ENCODE results near the gene BACH2.
"Not testable (repeated sequence)": the region's sequence is repeated elsewhere in the genome, so short reads cannot be mapped to it uniquely, and the experiment has no call there.

Gene BACH2

GRCh38 chr6:89984926-89985750 is 311.5 kb downstream of the BACH2 start:
- DNase-seq: no peak

DNA sequence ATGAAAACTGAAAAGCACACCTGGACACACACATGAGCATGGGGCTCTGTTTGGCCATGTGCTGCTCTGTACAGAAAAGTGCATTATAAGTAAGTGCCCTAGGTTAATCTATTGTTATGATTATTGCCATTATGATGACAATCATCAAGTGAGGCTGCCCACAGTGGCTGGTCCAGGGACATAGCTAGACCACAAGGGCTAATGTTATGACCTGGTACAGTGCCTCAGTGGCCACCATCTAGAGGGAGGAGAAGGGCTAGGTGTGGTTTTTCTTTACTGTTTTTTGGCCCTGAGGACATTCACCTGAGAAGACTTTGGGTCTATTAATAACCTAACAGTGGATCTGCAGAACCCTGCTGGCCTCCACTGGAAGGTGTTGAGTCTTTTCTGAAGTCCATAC is 316.3 kb downstream of the BACH2 start:
- DNase-seq: no peak

DNA sequence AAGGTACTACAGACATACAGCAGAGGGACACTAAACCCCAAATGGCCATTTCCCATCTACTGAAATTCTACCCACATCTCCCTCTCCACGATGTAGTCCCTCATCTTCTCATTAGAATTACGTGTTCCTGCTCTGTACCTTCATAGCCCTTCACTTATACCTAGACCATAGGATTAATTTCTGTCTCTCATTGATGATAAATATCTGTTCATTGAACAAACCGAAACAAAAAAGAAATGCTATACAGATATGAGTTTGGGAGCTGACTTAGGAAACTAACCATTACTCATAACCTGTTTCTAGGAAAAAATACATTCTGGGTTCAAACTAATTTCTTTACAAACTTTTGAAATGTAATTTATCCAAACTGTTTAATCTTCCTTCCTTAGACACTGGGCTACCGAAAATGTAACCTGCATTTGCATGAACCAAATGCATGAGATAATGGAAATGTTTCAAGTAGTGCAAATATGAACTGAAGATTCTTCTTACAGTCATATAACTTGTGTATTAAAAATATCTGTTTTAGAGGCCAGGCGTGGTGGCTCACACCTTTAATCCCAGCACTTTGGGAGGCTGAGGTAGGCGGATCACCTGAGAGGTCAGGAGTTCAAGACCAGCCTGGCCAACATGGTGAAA is 317.0 kb downstream of the BACH2 start:
- DNase-seq: peak; percentile 62

GRCh38 chr6:89978749-89979145 is 317.9 kb downstream of the BACH2 start:
- no peak for DNase-seq

DNA sequence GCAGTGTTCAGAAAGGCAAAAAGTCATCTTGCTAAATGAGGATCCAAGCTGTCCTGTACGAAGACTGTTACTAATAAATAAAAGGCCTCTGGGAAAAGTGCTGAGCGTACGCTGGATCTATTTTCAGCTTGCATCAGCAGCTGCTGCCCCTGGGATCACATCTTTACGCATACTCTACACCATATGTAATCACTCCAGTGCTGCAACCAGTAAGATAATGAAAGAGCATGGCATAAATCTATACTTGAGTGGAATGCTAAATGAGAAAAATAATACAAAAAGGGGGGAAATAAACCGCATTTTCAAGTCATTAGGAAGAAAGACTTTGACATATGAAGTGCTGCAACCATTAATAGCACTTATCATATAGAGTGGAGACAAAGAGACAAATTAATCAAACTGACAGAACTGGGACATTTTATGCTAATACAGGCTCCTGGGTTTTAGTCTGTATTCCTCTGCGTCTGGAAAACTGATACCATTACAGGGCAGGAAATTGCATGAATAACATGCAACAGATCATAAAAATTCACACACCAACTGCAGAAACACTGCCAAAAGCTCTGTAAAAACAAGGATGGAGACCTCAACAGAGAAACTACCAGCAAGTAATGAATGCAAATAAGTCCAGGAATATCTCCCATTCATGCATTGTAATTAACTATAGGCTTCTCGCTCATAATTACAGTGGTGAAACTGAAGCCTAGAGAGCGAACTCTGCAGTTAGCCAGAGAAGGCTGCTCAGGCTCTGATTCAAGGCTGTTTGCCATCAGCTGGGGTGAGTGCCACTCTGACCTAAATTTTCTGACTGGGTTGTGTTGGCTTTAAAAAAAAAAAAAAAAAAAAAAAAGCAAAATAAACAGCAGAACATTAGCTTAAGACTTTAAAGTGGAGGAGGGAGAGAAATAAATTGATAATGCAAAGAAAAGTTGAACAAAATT is 318.6 kb downstream of the BACH2 start:
- DNase-seq: no peak

DNA sequence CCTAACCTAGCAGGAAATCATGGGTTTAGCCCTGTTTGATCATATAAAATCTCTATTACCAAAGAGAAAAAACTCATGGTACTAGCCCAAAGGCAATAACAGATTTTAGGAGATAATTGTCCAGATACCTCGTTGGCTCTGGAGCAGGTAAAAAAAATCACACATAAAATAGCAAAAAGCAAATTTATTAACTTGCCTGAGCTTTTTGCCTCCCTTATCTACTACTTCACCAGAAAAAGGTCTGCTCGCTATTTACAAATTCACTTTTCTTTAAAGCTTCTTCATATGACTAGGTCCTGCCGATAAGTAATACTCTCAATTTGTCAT is 320.0 kb downstream of the BACH2 start:
- no peak for DNase-seq

- no peak for DNase-seq
Measured at GRCh38 chr6:89975991-89976693, 320.5 kb downstream of the BACH2 start.

DNA sequence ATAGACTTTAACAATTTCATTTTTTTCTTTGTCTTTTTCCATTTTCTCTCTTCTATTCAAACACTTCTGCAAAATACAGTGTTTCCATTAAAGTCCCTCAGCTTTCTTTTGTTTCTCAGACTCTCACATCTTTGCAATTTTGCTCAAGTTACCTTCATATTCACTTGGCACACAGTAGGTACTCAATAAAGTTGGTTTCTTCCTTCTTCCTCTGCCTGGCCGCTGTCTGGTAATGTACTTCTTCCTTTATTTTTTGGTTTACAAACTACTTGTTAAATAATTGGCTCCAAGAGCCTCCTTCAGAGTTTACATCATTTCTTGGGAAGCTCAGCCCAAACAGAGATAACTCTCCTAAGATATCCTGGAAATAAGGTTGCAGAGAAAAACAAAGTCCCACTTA is 321.3 kb downstream of the BACH2 start:
- DNase-seq: no peak

DNA sequence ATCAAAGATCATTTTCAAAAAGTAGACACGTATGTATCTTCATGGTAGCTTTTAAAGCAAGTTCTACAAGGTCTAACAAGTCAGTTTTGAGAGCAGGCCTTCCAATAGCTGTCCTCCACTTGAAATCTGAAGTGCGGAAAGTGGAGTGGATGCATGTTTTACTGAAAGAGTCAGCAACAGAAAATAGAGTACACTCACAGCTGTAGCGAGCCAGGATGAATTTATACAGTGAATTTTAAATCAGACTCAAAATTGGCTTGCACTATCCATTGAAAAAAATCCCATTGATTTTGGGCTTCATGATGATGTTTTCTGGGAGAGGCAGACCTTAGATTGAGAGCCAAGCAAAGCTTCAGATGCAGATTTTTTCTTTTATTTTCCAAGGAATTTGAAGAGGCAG is 321.8 kb downstream of the BACH2 start:
- DNase-seq: no peak

DNA sequence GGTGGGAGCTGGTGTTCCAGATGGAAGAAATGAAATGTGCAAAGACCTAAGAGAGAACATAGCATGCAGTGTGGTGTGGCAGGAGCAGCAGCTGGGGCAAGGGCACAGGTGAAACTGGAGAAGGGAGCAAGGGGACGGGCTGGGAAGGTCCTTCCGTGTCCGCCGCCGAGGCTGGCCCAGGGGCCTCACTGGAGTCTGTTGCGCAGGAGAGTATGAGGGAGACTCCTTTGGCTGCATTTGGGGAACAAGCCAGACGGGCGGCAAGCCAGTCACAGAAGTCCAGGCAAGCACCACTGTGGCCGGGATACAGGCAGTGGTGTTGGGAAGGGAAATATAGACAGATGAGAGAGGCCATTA is 324.6 kb downstream of the BACH2 start:
- DNase-seq: no peak

DNA sequence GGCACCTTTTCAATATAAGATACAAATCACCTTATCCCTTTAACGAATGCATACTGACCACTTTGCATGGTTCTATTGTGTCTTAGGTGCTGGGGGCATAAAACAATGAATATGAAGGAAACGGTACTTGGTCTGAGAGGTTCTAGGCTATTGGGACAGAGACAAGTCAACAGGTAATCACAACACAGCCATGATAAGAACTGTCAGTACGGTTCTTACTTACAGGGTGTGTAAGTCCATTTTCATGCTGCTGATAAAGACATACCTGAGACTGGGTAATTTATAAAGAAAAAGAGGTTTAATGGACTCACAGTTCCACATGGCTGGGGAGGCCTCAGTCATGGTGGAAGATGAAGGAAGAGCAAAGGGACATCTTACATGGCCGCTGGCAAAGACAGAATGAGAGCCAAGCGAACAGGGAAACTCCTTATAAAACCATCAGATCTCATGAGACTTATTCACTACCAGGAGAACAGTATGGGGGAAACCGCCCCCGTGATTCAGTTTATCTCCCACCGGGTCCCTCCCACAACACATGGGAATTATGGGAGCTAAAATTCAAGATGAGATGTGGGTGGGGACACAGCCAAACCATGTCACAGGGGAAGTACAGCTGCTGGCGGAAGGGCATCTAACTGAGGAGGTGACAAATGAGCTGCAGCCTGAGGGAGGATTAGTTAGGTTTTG is 325.2 kb downstream of the BACH2 start:
- not testable (repeated sequence) for DNase-seq

GRCh38 chr6:89970609-89971337 is 325.9 kb downstream of the BACH2 start:
- DNase-seq: peak; percentile 36

DNA sequence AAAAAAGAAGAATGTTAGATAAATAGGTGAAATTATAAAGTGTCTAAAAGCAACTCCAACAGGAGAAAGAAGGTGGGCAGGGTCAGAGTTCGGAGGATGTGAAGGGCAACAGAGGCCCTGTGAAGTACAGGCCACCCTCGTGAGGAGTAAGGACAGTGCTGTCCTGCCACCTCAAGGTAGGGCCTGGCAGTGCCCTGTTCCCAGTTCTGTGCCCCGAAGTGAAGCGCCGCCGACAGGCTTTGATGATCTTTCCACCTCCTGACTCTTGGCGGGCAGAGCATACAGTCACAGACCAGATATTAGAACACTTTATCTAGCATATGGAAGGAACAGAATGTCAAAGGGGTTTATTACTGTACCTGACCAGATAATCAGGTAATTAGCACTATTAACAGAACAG is 326.6 kb downstream of the BACH2 start:
- no peak for DNase-seq

- no peak for DNase-seq
Measured at GRCh38 chr6:89966913-89967312, 329.7 kb downstream of the BACH2 start.

DNA sequence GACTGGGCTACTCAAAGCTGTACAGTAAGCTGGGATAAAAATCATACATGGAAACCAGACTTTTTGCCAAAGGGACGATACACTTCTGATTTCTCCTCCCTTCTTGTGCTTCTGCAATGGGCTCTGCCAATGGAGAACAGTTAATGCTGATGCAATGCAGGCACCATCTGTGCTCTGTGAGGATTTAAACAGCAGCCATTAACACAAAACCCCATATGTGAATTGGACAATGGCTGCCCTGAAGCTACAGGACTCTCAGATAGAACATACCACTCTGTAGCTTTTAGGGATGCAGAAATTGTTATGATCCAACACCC is 330.5 kb downstream of the BACH2 start:
- DNase-seq: no peak

GRCh38 chr6:89965441-89966227 is 331.0 kb downstream of the BACH2 start:
- DNase-seq: no peak

DNA sequence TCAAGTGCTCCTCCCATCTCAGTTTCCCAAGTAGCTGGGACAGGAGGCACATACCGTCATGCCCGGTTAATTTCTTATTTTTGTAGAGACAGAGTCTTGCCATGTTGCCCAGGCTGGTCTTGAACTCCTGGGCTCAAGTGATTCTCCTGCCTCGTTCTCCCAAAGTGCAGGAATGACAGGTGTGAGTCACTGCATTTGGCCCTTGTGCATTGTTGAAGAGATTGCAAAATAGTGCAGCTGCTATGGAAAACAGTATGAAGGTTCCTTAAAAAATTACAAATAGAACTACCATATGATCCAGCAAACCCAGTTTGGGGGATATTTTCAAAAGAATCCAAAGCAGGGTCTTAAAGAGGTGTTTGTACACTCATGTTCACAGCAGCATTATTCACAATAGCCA is 333.3 kb downstream of the BACH2 start:
- DNase-seq: no peak

- no peak for DNase-seq
Measured at GRCh38 chr6:89961481-89961880, 335.2 kb downstream of the BACH2 start.

DNA sequence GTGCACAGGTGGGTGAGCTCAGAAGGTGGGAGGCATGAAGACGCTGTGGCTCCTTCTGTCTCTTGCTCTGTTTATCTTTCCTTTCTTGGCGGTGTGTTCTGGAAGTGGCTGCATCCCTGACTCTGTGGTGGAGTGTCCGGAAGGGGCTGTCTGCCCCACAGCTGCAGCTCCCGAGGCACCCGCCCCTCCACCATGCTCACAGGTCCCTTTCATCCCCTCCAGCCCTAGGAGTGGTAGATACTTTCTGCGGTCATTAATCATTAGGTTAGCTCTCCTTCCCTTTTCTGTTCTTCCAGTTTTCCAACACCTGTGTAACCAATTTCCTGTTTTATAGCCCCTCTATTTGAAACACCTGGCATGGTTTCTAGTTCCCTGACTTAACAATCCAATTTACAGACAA is 336.8 kb downstream of the BACH2 start:
- no peak for DNase-seq

- DNase-seq: peak; percentile 53
Measured at GRCh38 chr6:89956182-89956581, 340.5 kb downstream of the BACH2 start.

GRCh38 chr6:89955364-89955763 is 341.3 kb downstream of the BACH2 start:
- DNase-seq: no peak
